Neural cell (in vitro differentiated cells): ENCODE data around the gene CA9. TPM values are rescaled to one million over a fixed set of nuclear protein-coding genes. Genes with fewer than 3 reads are reported as not detected.

Experiments
- H2AFZ ChIP-seq: fragments of 200-600, 300-800 bp; sonication (generic), shearing (Covaris generic); 2 replicates; pipeline ENCODE4 v1.6.0; 2014; ENCODE audit warnings: low read depth, mild to moderate bottlenecking, antibody characterized with exemption, low read length, moderate library complexity
- H3F3A ChIP-seq: fragments of 200-600 bp; shearing (Covaris generic); 2 replicates; pipeline ENCODE4 v1.6.1; 2016; ENCODE audit warnings: mild to moderate bottlenecking, moderate library complexity, mixed read lengths, antibody characterized with exemption, low read length; ENCODE audit not compliant: insufficient read depth, poor library complexity, severe bottlenecking
- H3K27ac ChIP-seq: fragments of 200-600, 300-800 bp; sonication (generic), shearing (Covaris generic); 2 replicates; pipeline ENCODE4 v1.5.1; 2014; ENCODE audit warnings: mild to moderate bottlenecking, low read length, moderate library complexity
- H3K27me3 ChIP-seq: fragments of 300-800, 200-600 bp; sonication (generic), shearing (Covaris generic); 2 replicates; pipeline ENCODE4 v1.6.0; 2014; ENCODE audit warnings: mild to moderate bottlenecking, low read depth, low read length, moderate library complexity; ENCODE audit not compliant: insufficient read depth
- H3K36me3 ChIP-seq: fragments of 300-800, 200-600 bp; sonication (generic), shearing (Covaris generic); 2 replicates; pipeline ENCODE4 v1.5.1; 2014; ENCODE audit warnings: mild to moderate bottlenecking, antibody characterized with exemption, low read length, moderate library complexity; ENCODE audit not compliant: insufficient read depth
- H3K4me2 ChIP-seq: fragments of 300-800, 200-600 bp; sonication (generic), shearing (Covaris generic); 2 replicates; pipeline ENCODE4 v1.6.0; 2014; ENCODE audit warnings: mild to moderate bottlenecking, low read length
- H3K4me3 ChIP-seq: fragments of 300-800, 200-600 bp; sonication (generic), shearing (Covaris generic); 2 replicates; pipeline ENCODE4 v1.5.1; 2014; ENCODE audit warnings: mild to moderate bottlenecking, low read length, moderate library complexity
- H3K79me2 ChIP-seq: fragments of 200-600 bp; shearing (Covaris generic); replicated peaks from 2 replicates; pipeline ENCODE4 v1.6.0; 2014; ENCODE audit warnings: mild to moderate bottlenecking, low read length, moderate library complexity; ENCODE audit not compliant: insufficient read depth
- H3K9ac ChIP-seq: fragments of 300-800, 200-600 bp; sonication (generic), shearing (Covaris generic); 2 replicates; pipeline ENCODE4 v1.6.1; 2016; ENCODE audit warnings: mild to moderate bottlenecking, low read length, mixed read lengths
- H3K9me2 ChIP-seq: fragments of 200-600 bp; shearing (Covaris generic); 2 replicates; pipeline ENCODE4 v1.6.1; 2016; ENCODE audit warnings: mild to moderate bottlenecking, low read length, mixed read lengths; ENCODE audit not compliant: insufficient read depth
- H3K9me3 ChIP-seq: fragments of 200-600, 300-800 bp; sonication (generic), shearing (Covaris generic); 2 replicates; pipeline ENCODE4 v1.6.1; 2016; ENCODE audit warnings: mild to moderate bottlenecking, mixed run types, low read length, moderate library complexity, mixed read lengths
- H4K20me1 ChIP-seq: fragments of 200-600 bp; shearing (Covaris generic); 2 replicates; pipeline ENCODE4 v1.6.1; 2016; ENCODE audit warnings: mild to moderate bottlenecking, mixed run types; ENCODE audit not compliant: insufficient read depth
- CTCF ChIP-seq: fragments of 450-650 bp; IDR thresholded peaks from 2 replicates; pipeline ENCODE4 v1.5.1; 2014; ENCODE audit warnings: antibody characterized with exemption, mild to moderate bottlenecking, moderate library complexity; ENCODE audit not compliant: poor library complexity, severe bottlenecking
- EP300 ChIP-seq: fragments of 450-650 bp; conservative IDR thresholded peaks from 2 replicates; pipeline ENCODE4 v1.6.1; 2014; ENCODE audit warnings: antibody characterized with exemption, mild to moderate bottlenecking, moderate library complexity; ENCODE audit not compliant: poor library complexity, severe bottlenecking
- EZH2 ChIP-seq: fragments of 200-600, 300-800 bp; shearing (Covaris generic), sonication (generic); IDR thresholded peaks from 2 replicates; pipeline ENCODE4 v1.6.1; 2014; ENCODE audit warnings: antibody characterized with exemption, low read length, borderline replicate concordance, mild to moderate bottlenecking; ENCODE audit not compliant: insufficient read depth, poor library complexity, severe bottlenecking
- MXI1 ChIP-seq: fragments of 450-650 bp; conservative IDR thresholded peaks from 2 replicates; pipeline ENCODE4 v1.6.1; 2014; ENCODE audit warnings: antibody characterized with exemption, mild to moderate bottlenecking; ENCODE audit not compliant: poor library complexity, severe bottlenecking
- POLR2AphosphoS5 ChIP-seq: IDR thresholded peaks from 2 replicates; pipeline ENCODE4 v1.6.1; 2012
- RAD21 ChIP-seq: fragments of 450-650 bp; conservative IDR thresholded peaks from 2 replicates; pipeline ENCODE4 v1.6.1; 2014; ENCODE audit warnings: antibody characterized with exemption, mild to moderate bottlenecking, moderate library complexity
- REST ChIP-seq: IDR thresholded peaks from 2 replicates; pipeline ENCODE4 v1.6.1; 2012; ENCODE audit warnings: borderline replicate concordance
- SMC3 ChIP-seq: fragments of 450-650 bp; conservative IDR thresholded peaks from 2 replicates; pipeline ENCODE4 v1.6.1; 2014; ENCODE audit warnings: antibody characterized with exemption, mild to moderate bottlenecking, moderate library complexity; ENCODE audit not compliant: poor library complexity
- TAF1 ChIP-seq: IDR thresholded peaks from 2 replicates; pipeline ENCODE4 v1.6.1; 2012; ENCODE audit warnings: low read depth
- polyA plus RNA-seq: library from polyadenylated mRNA; depleted of rRNA; stranded (reverse); fragments of >200 nt; gene quantifications from 2 replicates; pipeline ENCODE4 v1.2.3, GENCODE V29; 2014

CA9 gene
- polyA plus RNA-seq, 1 donor from 2014 or later = not detected

- no peaks in the 10 kb centered on the region for H3K36me3 ChIP-seq
- H3F3A ChIP-seq = no peaks in the 10 kb centered on the region
- no peak overlapping the region for H3K4me3 ChIP-seq
- no peaks in the 10 kb centered on the region for H4K20me1 ChIP-seq
- H3K9ac ChIP-seq = no peak overlapping the region
- H3K79me2 ChIP-seq = no peaks in the 10 kb centered on the region
- H3K9me2 ChIP-seq = no peaks in the 10 kb centered on the region
- TF ChIP-seq SMC3 = no peak
- H3K9me3 ChIP-seq = no peaks in the 10 kb centered on the region
- no peak overlapping the region for H3K4me2 ChIP-seq
- H2AFZ ChIP-seq = no peak overlapping the region
- H3K27ac ChIP-seq = no peak overlapping the region
- H3K27me3 ChIP-seq = no peaks in the 10 kb centered on the region
Observed at GRCh38 chr9:35679766-35680330, 6.1 kb downstream of the CA9 start.

- no peaks in the 10 kb centered on the region for H3K27me3 ChIP-seq
- H3F3A ChIP-seq = no peaks in the 10 kb centered on the region
- no peaks in the 10 kb centered on the region for H4K20me1 ChIP-seq
- no peak overlapping the region for H2AFZ ChIP-seq
- no peak overlapping the region for H3K4me3 ChIP-seq
- no peak overlapping the region for H3K9ac ChIP-seq
- H3K9me2 ChIP-seq = no peaks in the 10 kb centered on the region
- H3K79me2 ChIP-seq = no peaks in the 10 kb centered on the region
- H3K4me2 ChIP-seq = no peak overlapping the region
- no peaks in the 10 kb centered on the region for H3K36me3 ChIP-seq
- TF ChIP-seq EP300 (no peak), CTCF (no peak), TAF1 (no peak), REST (no peak), RAD21 (no peak), POLR2AphosphoS5 (no peak), MXI1 (no peak), EZH2 (no peak)
- H3K27ac ChIP-seq = no peak overlapping the region
- no peaks in the 10 kb centered on the region for H3K9me3 ChIP-seq
Observed at GRCh38 chr9:35680331-35681105, 6.8 kb downstream of the CA9 start.
